H1 (cell line): ENCODE results near the gene TCF7L1. TPM values are rescaled to one million over a fixed set of nuclear protein-coding genes. Genes with fewer than 3 reads are reported as not detected.

Source experiments
- CTCF ChIA-PET: fragments of 300-600 bp; sonication (Branson Sonifier 250); formaldehyde crosslinking; loops from one replicate; lab custom pipeline; 2021; ENCODE audit not compliant: partially characterized antibody; lab: Charles Lee
- POLR2A ChIA-PET: fragments of 300-600 bp; sonication (Branson Sonifier 250); formaldehyde crosslinking; loops from one replicate; lab custom pipeline; 2021; ENCODE audit warnings: inconsistent platforms; ENCODE audit not compliant: partially characterized antibody; lab: Charles Lee
- DNase-seq, 2 experiments: peaks; one replicate each; pipeline versions ENCODE4 v3.0.0 to v3.0.0-alpha.2; 2010 to 2022; ENCODE audit warnings: low spot score in 2 of 2, low read depth in 1 of 2, mixed read lengths in 1 of 2
- FAIRE-seq: peaks from 2 replicates; lab custom pipeline; 2011; peaks lifted over from hg19 to GRCh38; lab: Jason Lieb, UNC
- H2AFZ ChIP-seq: 2 replicates; pipeline ENCODE4 v1.8.1; 2012; ENCODE audit warnings: low read length, inconsistent platforms
- H2AK5ac ChIP-seq: 2 replicates; pipeline ENCODE4 v1.6.1; 2013; ENCODE audit warnings: low read depth, low read length
- H2BK120ac ChIP-seq: replicated peaks from 2 replicates; pipeline ENCODE3; 2013; ENCODE audit warnings: low read depth, low read length, inconsistent platforms
- H2BK12ac ChIP-seq: 2 replicates; pipeline ENCODE4 v1.6.1; 2013; ENCODE audit warnings: low read depth, low read length
- H2BK15ac ChIP-seq: 2 replicates; pipeline ENCODE4 v1.6.1; 2013; ENCODE audit warnings: low read length
- H2BK20ac ChIP-seq: 2 replicates; pipeline ENCODE4 v1.6.1; 2013; ENCODE audit warnings: low read length
- H2BK5ac ChIP-seq: 2 replicates; pipeline ENCODE4 v1.6.1; 2013; ENCODE audit warnings: low read depth, low read length
- H3K14ac ChIP-seq: 2 replicates; pipeline ENCODE4 v1.6.1; 2013; ENCODE audit warnings: inconsistent platforms; ENCODE audit not compliant: insufficient read length
- H3K18ac ChIP-seq: 2 replicates; pipeline ENCODE4 v1.6.1; 2013; ENCODE audit warnings: low read length; ENCODE audit errors: extremely low read depth
- H3K23ac ChIP-seq: 2 replicates; pipeline ENCODE4 v1.6.1; 2013; ENCODE audit warnings: inconsistent platforms; ENCODE audit not compliant: insufficient read length
- H3K23me2 ChIP-seq: 2 replicates; pipeline ENCODE4 v1.6.1; 2013; ENCODE audit warnings: low read depth, low read length
- H3K27ac ChIP-seq: 2 replicates; pipeline ENCODE4 v1.6.1; 2011; ENCODE audit warnings: low read depth, low read length, inconsistent platforms
- H3K27me3 ChIP-seq, 4 experiments: replicated peaks in 1 of 4; 1 replicate in 1 of 4; 2 replicates in 3 of 4; pipeline versions ENCODE4 v1.6.1 to v1.8.1; 2011 to 2013; ENCODE audit warnings: low read length in 3 of 4, mild to moderate bottlenecking in 3 of 4, inconsistent platforms in 2 of 4, mixed read lengths in 2 of 4, moderate library complexity in 1 of 4; ENCODE audit not compliant: control insufficient read depth in 3 of 4, insufficient read depth in 3 of 4; ENCODE audit errors: extremely low read depth in 1 of 4
- H3K36me3 ChIP-seq, 4 experiments: 2 replicates each; pipeline versions ENCODE4 v1.6.1 to v1.8.1; 2011 to 2013; ENCODE audit warnings: mild to moderate bottlenecking in 4 of 4, low read length in 3 of 4, moderate library complexity in 2 of 4, control low read depth in 1 of 4, inconsistent platforms in 1 of 4; ENCODE audit not compliant: insufficient read depth in 4 of 4, control insufficient read depth in 2 of 4
- H3K4ac ChIP-seq: replicated peaks from 2 replicates; pipeline ENCODE3; 2013; ENCODE audit warnings: low read length, low read depth, mixed read lengths, inconsistent platforms; ENCODE audit not compliant: insufficient read length
- H3K4me1 ChIP-seq, 4 experiments: replicated peaks in 1 of 4; 1 replicate in 1 of 4; 2 replicates in 3 of 4; pipeline versions ENCODE4 v1.6.1 to v1.8.1; 2011 to 2013; ENCODE audit warnings: low read length in 3 of 4, inconsistent platforms in 2 of 4, mixed read lengths in 1 of 4; ENCODE audit not compliant: insufficient read depth in 4 of 4, control insufficient read depth in 3 of 4
- H3K4me2 ChIP-seq, 2 experiments: 2 replicates each; pipeline versions ENCODE4 v1.6.1 to v1.8.1; 2011 to 2013; ENCODE audit warnings: low read depth in 2 of 2, low read length in 2 of 2, control low read depth in 1 of 2, inconsistent platforms in 1 of 2, mild to moderate bottlenecking in 1 of 2; ENCODE audit not compliant: insufficient read depth in 1 of 2
- H3K4me3 ChIP-seq, 4 experiments: fragments of 200-600, 300-600 bp in 1 of 4; sonication (generic), shearing (Covaris generic), sonication (Bioruptor Twin) in 1 of 4; 2 replicates each; pipeline versions ENCODE4 v1.5.1 to v1.8.1; 2011 to 2016; ENCODE audit warnings: low read length in 4 of 4, low read depth in 3 of 4, control low read depth in 2 of 4, inconsistent platforms in 2 of 4, mild to moderate bottlenecking in 2 of 4, mixed read lengths in 1 of 4, moderate library complexity in 1 of 4; ENCODE audit not compliant: insufficient read depth in 2 of 4; ENCODE audit errors: extremely low read depth in 1 of 4
- H3K56ac ChIP-seq: replicated peaks from 2 replicates; pipeline ENCODE3; 2013; ENCODE audit warnings: low read depth, mild to moderate bottlenecking, mixed read lengths, low read length, inconsistent platforms; ENCODE audit not compliant: insufficient read length
- H3K79me1 ChIP-seq: 2 replicates; pipeline ENCODE4 v1.6.1; 2013; ENCODE audit warnings: low read depth, low read length, control low read depth
- H3K79me2 ChIP-seq, 2 experiments: 2 replicates each; pipeline versions ENCODE4 v1.6.1 to v1.8.1; 2012 to 2013; ENCODE audit warnings: low read length in 2 of 2, mild to moderate bottlenecking in 2 of 2, inconsistent platforms in 1 of 2; ENCODE audit not compliant: insufficient read depth in 2 of 2, control insufficient read depth in 1 of 2
- H3K9ac ChIP-seq, 4 experiments: replicated peaks in 1 of 4; 1 replicate in 1 of 4; 2 replicates in 3 of 4; pipeline versions ENCODE4 v1.6.1 to v1.8.1; 2011 to 2013; ENCODE audit warnings: low read depth in 3 of 4, low read length in 3 of 4, control low read depth in 2 of 4, mild to moderate bottlenecking in 2 of 4, moderate library complexity in 2 of 4, inconsistent platforms in 1 of 4; ENCODE audit errors: extremely low read depth in 1 of 4
- H3K9me3 ChIP-seq, 2 experiments: 2 replicates each; pipeline versions ENCODE4 v1.6.1 to v1.8.1; 2012 to 2013; ENCODE audit warnings: mild to moderate bottlenecking in 2 of 2, moderate library complexity in 2 of 2, control low read depth in 1 of 2, inconsistent platforms in 1 of 2, low read depth in 1 of 2, low read length in 1 of 2, mixed read lengths in 1 of 2; ENCODE audit not compliant: insufficient read depth in 2 of 2
- H4K20me1 ChIP-seq, 2 experiments: replicated peaks in 1 of 2; 2 replicates each; pipeline versions ENCODE3 to v1.8.1; 2011 to 2013; ENCODE audit warnings: inconsistent platforms in 2 of 2, low read length in 2 of 2, mild to moderate bottlenecking in 1 of 2; ENCODE audit not compliant: insufficient read depth in 2 of 2, control insufficient read depth in 1 of 2
- H4K5ac ChIP-seq: 2 replicates; pipeline ENCODE4 v1.6.1; 2013; ENCODE audit warnings: low read length, low read depth, mixed read lengths, inconsistent platforms; ENCODE audit not compliant: insufficient read length
- H4K8ac ChIP-seq: 2 replicates; pipeline ENCODE4 v1.8.0; 2013; ENCODE audit warnings: mild to moderate bottlenecking, moderate library complexity, low read length, inconsistent platforms; ENCODE audit not compliant: insufficient read depth; ENCODE audit errors: extremely low read depth
- H4K91ac ChIP-seq: replicated peaks from 2 replicates; pipeline ENCODE3; 2013; ENCODE audit warnings: low read length, mixed read lengths, inconsistent platforms; ENCODE audit not compliant: insufficient read length
- JUN ChIP-seq: IDR thresholded peaks from 2 replicates; pipeline ENCODE4 v1.6.1; 2011; ENCODE audit warnings: low read depth, mild to moderate bottlenecking, improper control_type of control experiment, low read length
- RAD21 ChIP-seq, 2 experiments: IDR thresholded peaks in 1 of 2; conservative IDR thresholded peaks in 1 of 2; 2 replicates each; pipeline ENCODE4 v1.6.1; 2011; ENCODE audit warnings: low read depth in 2 of 2, low read length in 2 of 2, improper control_type of control experiment in 1 of 2, inconsistent platforms in 1 of 2, mild to moderate bottlenecking in 1 of 2, moderate library complexity in 1 of 2
- WGBS, 2 experiments: shearing (Covaris generic) in 1 of 2; methylation state at CpG; one replicate each; pipeline versions ENCODE4 v1.1.6 to v1.1.7; 2013 to 2015; ENCODE audit warnings: low lambda C conversion rate in 2 of 2, mixed read lengths in 2 of 2, inconsistent platforms in 1 of 2, low coverage in 1 of 2, missing lambda C conversion rate in 1 of 2; ENCODE audit not compliant: insufficient replicate concordance in 2 of 2, insufficient coverage in 1 of 2, insufficient read length in 1 of 2; ENCODE audit errors: extremely low coverage in 1 of 2, missing lambda C conversion rate in 1 of 2; 5-methylcytosine and 5-hydroxymethylcytosine counted together
- polyA plus RNA-seq, 7 experiments: library from polyadenylated mRNA; depleted of rRNA in 3 of 7; stranded (reverse) in 5 of 7; unstranded in 2 of 7; fragments of >200 nt in 5 of 7; fragments of 200-250 nt in 2 of 7; gene quantifications; 1 replicate in 5 of 7; 2 replicates in 1 of 7; 4 replicates in 1 of 7; pipeline versions ENCODE4 v1.2.1 to v1.2.3, GENCODE V29; 2011 to 2013; ENCODE audit warnings: missing spikeins in 2 of 7, mixed read lengths in 2 of 7
- total RNA-seq: library from RNA; stranded (reverse); fragmentation: NEBNext Ultra II Directional; extraction: Animal tissue kit (Norgen Biotek cat#: 25700); gene quantifications from 2 replicates; pipeline ENCODE4 v1.2.1, GENCODE V29; 2021
- TF ChIP-seq, protein P1 (sequence below), 3 experiments: IDR thresholded peaks; 1 replicate in 2 of 3; 2 replicates in 1 of 3; pipeline versions ENCODE4 v1.5.1 to v1.6.1; 2011; ENCODE audit warnings: low read length in 3 of 3, mild to moderate bottlenecking in 3 of 3, inconsistent platforms in 2 of 3, low read depth in 1 of 3, moderate library complexity in 1 of 3; ENCODE audit not compliant: insufficient read depth in 1 of 3; ENCODE audit errors: control extremely low read depth in 1 of 3

Gene TCF7L1
- total and polyA plus RNA-seq, 2 of the 8 experiments (the other 6 are each of a cell fraction or from before 2014, with no cell fraction given): 27.5 to 108 TPM

DNA sequence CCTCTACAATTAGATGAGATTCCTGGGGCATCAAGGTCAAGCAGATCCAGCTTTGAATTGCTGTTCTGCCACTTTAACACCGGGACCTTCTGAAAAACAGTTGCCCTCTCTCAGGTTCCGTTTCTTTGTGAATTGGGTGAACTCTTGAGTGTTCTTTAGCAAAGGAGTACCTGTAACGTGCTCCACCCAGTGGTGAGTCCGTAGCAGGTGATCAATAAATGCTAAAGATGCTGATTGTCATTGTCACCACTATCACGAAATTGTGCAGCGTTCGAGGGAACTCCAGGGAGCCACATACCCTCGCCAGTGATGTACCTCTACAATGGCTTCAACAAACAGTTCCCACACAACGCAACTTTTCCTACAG lies 81.9 kb downstream of the TCF7L1 start:
- Histone ChIP-seq H3K9me3 (no peaks in the 10 kb centered on the region), H3K56ac (no peak overlapping the region), H3K18ac (no peak overlapping the region), H4K91ac (no peak overlapping the region), H3K4me3 (peak overlapping the region in 1 of 4 experiments; percentile 21; a peak in 2 of 8 replicates), H3K23me2 (no peaks in the 10 kb centered on the region), H4K5ac (no peak overlapping the region), H3K9ac (no peak overlapping the region; a peak in 2 of 7 replicates), H2AFZ (no peak overlapping the region), H3K27me3 (no peaks in the 10 kb centered on the region), H2BK15ac (no peak overlapping the region), H3K79me1 (peaks cover 26% of the 10 kb centered on the region), H4K8ac (no peak overlapping the region), H2AK5ac (no peak overlapping the region), H3K27ac (0 out of 2 replicates have a peak overlapping the region, but pooled peaks have one; percentile 58), H3K4ac (no peak overlapping the region), H2BK12ac (peak overlapping the region; percentile 20; the same call in 1 of the 2 replicates), H3K14ac (no peak overlapping the region), H2BK20ac (no peak overlapping the region), H3K79me2 (peaks cover 6 to 91% of the 10 kb centered on the region in 2 experiments; a peak in 2 of 4 replicates), H2BK5ac (no peak overlapping the region), H3K4me1 (peaks cover 22 to 41% (median 28%) of the 10 kb centered on the region in 4 experiments), H4K20me1 (peaks cover 30 to 40% of the 10 kb centered on the region in 2 experiments), H3K36me3 (no peaks in the 10 kb centered on the region), H3K4me2 (peak overlapping the region; percentile 35 to 51), H3K23ac (no peak overlapping the region), H2BK120ac (no peak overlapping the region)
- WGBS, 2 experiments: 55% methylated on average over 9 of the region's 9 CpGs; no CpG with 5 or more reads in 1 of the 2 experiments
- no peak for DNase-seq
- TF ChIP-seq, protein P1, sequence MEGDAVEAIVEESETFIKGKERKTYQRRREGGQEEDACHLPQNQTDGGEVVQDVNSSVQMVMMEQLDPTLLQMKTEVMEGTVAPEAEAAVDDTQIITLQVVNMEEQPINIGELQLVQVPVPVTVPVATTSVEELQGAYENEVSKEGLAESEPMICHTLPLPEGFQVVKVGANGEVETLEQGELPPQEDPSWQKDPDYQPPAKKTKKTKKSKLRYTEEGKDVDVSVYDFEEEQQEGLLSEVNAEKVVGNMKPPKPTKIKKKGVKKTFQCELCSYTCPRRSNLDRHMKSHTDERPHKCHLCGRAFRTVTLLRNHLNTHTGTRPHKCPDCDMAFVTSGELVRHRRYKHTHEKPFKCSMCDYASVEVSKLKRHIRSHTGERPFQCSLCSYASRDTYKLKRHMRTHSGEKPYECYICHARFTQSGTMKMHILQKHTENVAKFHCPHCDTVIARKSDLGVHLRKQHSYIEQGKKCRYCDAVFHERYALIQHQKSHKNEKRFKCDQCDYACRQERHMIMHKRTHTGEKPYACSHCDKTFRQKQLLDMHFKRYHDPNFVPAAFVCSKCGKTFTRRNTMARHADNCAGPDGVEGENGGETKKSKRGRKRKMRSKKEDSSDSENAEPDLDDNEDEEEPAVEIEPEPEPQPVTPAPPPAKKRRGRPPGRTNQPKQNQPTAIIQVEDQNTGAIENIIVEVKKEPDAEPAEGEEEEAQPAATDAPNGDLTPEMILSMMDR (IDR thresholded peaks at IDR 0.05; ENCODE audit: control extremely low read depth in 1 of 3, insufficient read depth in 1 of 3, low read depth in 1 of 3, low read length in 3 of 3): peak in 2 of 3 experiments; percentile 45 to 65; a peak in 2 of 4 replicates
- no peak for TF ChIP-seq JUN
- peak; percentile 37 to 52; a peak in 3 of 4 replicates for TF ChIP-seq RAD21 (IDR thresholded peaks at IDR 0.05 in 1 of 2, conservative IDR thresholded peaks at IDR 0.05 in 1 of 2; ENCODE audit: low read depth in 2 of 2, low read length in 2 of 2)
- ChIA-PET CTCF (interaction anchor here (0.8 to 6.3 kb wide), 21 partner anchors 9 to 81 kb away, joined by 3 to 44 read pairs (median 4); partner anchors contain the start of gene TCF7L1), POLR2A (interaction anchor here (1.3 to 2.7 kb wide), 6 partner anchors 11 to 41 kb away, joined by 3 to 10 read pairs (median 6); no protein-coding TSS in a partner anchor)
- peak; percentile 85 for FAIRE-seq
